T-helper 2 cell (primary cell): ENCODE data around the gene FBXO17.
A peak's percentile ranks its signal among the peaks of the same experiment; 100 is the strongest.
"Not testable (repeated sequence)": the region's sequence is repeated elsewhere in the genome, so short reads cannot be mapped to it uniquely, and the experiment has no call there.

Experiments
- DNase-seq, 5 experiments: peaks; one replicate each; pipeline versions ENCODE4 v3.0.0 to v3.0.0-alpha.2; 2012 to 2022

Gene FBXO17

GRCh38 chr19:38978326-38978689 is 2.8 kb upstream of the FBXO17 start:
- DNase-seq: no peak

- DNase-seq: peak in 2 of 5 experiments; percentile 17 to 80
These were observed 2.1 kb upstream of the FBXO17 start for GRCh38 chr19:38977445-38978325.

- no peak for DNase-seq
These were observed 324 bp upstream of the FBXO17 start for GRCh38 chr19:38975861-38976271.

GRCh38 chr19:38974624-38975213 is 823 bp downstream of the FBXO17 start:
- DNase-seq: no peak

- no peak for DNase-seq
These were observed 3.9 kb downstream of the FBXO17 start for GRCh38 chr19:38971672-38972071.

- DNase-seq: no peak
These were observed 4.6 kb downstream of the FBXO17 start for GRCh38 chr19:38970664-38971532.

GRCh38 chr19:38966149-38966548 is 9.4 kb downstream of the FBXO17 start:
- not testable (repeated sequence) for DNase-seq

GRCh38 chr19:38964738-38965137 is 10.8 kb downstream of the FBXO17 start:
- DNase-seq: no peak

GRCh38 chr19:38959618-38960017 is 15.9 kb downstream of the FBXO17 start:
- no peak for DNase-seq

- DNase-seq: no peak
These were observed 17.2 kb downstream of the FBXO17 start for GRCh38 chr19:38958301-38958700.

- no peak for DNase-seq
These were observed 19.3 kb downstream of the FBXO17 start for GRCh38 chr19:38956264-38956663.

- no peak for DNase-seq
These were observed 21.9 kb downstream of the FBXO17 start for GRCh38 chr19:38953677-38954076.

- peak in 2 of 5 experiments; percentile 6 to 69 for DNase-seq
These were observed 23.0 kb downstream of the FBXO17 start for GRCh38 chr19:38952395-38953165.

- DNase-seq: no peak
These were observed 24.4 kb downstream of the FBXO17 start for GRCh38 chr19:38951187-38951586.

GRCh38 chr19:38949580-38950367 is 25.8 kb downstream of the FBXO17 start:
- peak; percentile 62 to 91 (median 73) for DNase-seq

GRCh38 chr19:38946229-38947010 is 29.1 kb downstream of the FBXO17 start:
- DNase-seq: no peak

GRCh38 chr19:38945562-38946228 is 29.8 kb downstream of the FBXO17 start:
- DNase-seq: no peak

GRCh38 chr19:38944981-38945506 is 30.5 kb downstream of the FBXO17 start:
- DNase-seq: no peak

GRCh38 chr19:38942471-38943181 is 32.9 kb downstream of the FBXO17 start:
- DNase-seq: no peak
